Measurements from ENCODE around the gene HNF1A.
A peak's percentile ranks its signal among the peaks of the same experiment; 100 is the strongest.
"Not testable (repeated sequence)": the region's sequence is repeated elsewhere in the genome, so short reads cannot be mapped to it uniquely, and the experiment has no call there.

The HNF1A gene

GRCh38 chr12:120943482-120943881 lies 34.9 kb upstream of the HNF1A start:
- ATAC-seq (no peak), DNase-seq (no peak)
- Mint-ChIP-seq H3K27me3 (no peaks in the 10 kb centered on the region), H3K36me3 (ENCODE audit: low read depth) (no peaks in the 10 kb centered on the region), H3K27ac (no peak overlapping the region), H3K9me3 (no peaks in the 10 kb centered on the region), H3K4me3 (no peak overlapping the region), H3K4me1 (peaks cover 10% of the 10 kb centered on the region)

- DNase-seq (peak; percentile 82), ATAC-seq (peak; percentile 75)
- H3K4me3 Mint-ChIP-seq, result no peak overlapping the region
- H3K27ac Mint-ChIP-seq, result peak overlapping the region; percentile 74
- H3K36me3 Mint-ChIP-seq (ENCODE audit: low read depth), result no peaks in the 10 kb centered on the region
- peaks cover 10% of the 10 kb centered on the region for H3K4me1 Mint-ChIP-seq
- no peaks in the 10 kb centered on the region for H3K9me3 Mint-ChIP-seq
- no peaks in the 10 kb centered on the region for H3K27me3 Mint-ChIP-seq
Measured at GRCh38 chr12:120944645-120945217, 33.6 kb upstream of the HNF1A start.

- not testable (repeated sequence) for H3K4me1 Mint-ChIP-seq; H3K27ac Mint-ChIP-seq; H3K36me3 Mint-ChIP-seq (ENCODE audit: low read depth); H3K4me3 Mint-ChIP-seq; DNase-seq; ATAC-seq; H3K27me3 Mint-ChIP-seq; H3K9me3 Mint-ChIP-seq
Measured at GRCh38 chr12:120945516-120945915, 32.8 kb upstream of the HNF1A start.

- not testable (repeated sequence) for DNase-seq; ATAC-seq; H3K27ac Mint-ChIP-seq; H3K4me1 Mint-ChIP-seq; H3K27me3 Mint-ChIP-seq; H3K9me3 Mint-ChIP-seq; H3K4me3 Mint-ChIP-seq; H3K36me3 Mint-ChIP-seq (ENCODE audit: low read depth)
Measured at GRCh38 chr12:120950260-120950799, 28.0 kb upstream of the HNF1A start.

GRCh38 chr12:120950807-120951206 lies 27.5 kb upstream of the HNF1A start:
- Mint-ChIP-seq H3K36me3 (ENCODE audit: low read depth) (no peaks in the 10 kb centered on the region), H3K4me1 (peaks cover 2% of the 10 kb centered on the region), H3K27ac (peak overlapping the region; percentile 0), H3K27me3 (no peaks in the 10 kb centered on the region), H3K9me3 (no peaks in the 10 kb centered on the region), H3K4me3 (no peak overlapping the region)
- ATAC-seq, result no peak
- no peak for DNase-seq

- Mint-ChIP-seq H3K4me3 (no peak overlapping the region), H3K4me1 (peaks cover 15% of the 10 kb centered on the region), H3K9me3 (no peaks in the 10 kb centered on the region), H3K27me3 (no peaks in the 10 kb centered on the region), H3K27ac (no peak overlapping the region), H3K36me3 (ENCODE audit: low read depth) (no peaks in the 10 kb centered on the region)
- DNase-seq, result no peak
- ATAC-seq, result no peak
Measured at GRCh38 chr12:120955232-120955631, 23.1 kb upstream of the HNF1A start.

GRCh38 chr12:120956579-120957300 lies 21.6 kb upstream of the HNF1A start:
- Mint-ChIP-seq H3K4me3 (no peak overlapping the region), H3K27ac (no peak overlapping the region), H3K4me1 (peaks cover 29% of the 10 kb centered on the region), H3K9me3 (no peaks in the 10 kb centered on the region), H3K27me3 (no peaks in the 10 kb centered on the region), H3K36me3 (ENCODE audit: low read depth) (no peaks in the 10 kb centered on the region)
- ATAC-seq (no peak), DNase-seq (no peak)

DNA sequence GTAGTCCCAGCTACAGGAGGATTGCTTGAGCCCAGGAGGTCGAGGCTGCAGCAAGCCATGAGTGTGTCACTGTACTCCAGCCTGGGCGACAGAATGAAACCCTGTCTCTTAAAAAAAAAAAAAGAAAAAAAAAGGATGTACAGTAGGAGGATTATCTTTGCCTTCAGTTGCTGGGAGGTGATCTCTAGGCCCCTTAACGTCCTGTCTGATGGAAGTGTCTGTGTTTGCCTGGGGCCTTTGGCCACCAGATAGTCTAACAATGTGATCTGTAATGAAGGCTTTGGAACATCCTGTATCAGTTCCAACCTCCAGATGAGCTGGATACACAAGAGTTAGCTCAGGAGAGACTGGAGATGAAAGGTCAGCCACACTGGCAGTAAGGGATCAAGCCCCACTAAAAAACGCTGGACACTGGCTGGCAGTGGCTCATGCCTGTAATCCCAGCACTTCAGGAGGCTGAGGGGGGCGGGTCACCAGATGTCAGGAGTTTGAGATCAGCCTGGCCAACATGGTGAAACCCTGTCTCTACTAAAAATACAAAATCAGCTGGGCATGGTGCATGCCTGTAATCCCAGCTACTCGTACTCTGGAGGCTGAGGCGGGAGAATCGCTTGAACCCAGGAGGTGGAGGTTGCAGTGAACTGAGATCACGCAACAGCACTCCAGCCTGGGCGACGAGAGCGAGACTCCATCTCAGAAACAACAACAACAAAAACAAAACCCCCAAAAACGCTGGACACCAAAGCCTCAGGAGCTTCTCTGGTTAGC lies 19.0 kb upstream of the HNF1A start:
- H3K36me3 Mint-ChIP-seq (ENCODE audit: low read depth), result no peaks in the 10 kb centered on the region
- H3K27ac Mint-ChIP-seq, result peak overlapping the region; percentile 77

GRCh38 chr12:120960657-120961056 lies 17.7 kb upstream of the HNF1A start:
- Mint-ChIP-seq H3K9me3 (no peaks in the 10 kb centered on the region), H3K27me3 (no peaks in the 10 kb centered on the region), H3K4me3 (no peak overlapping the region), H3K36me3 (ENCODE audit: low read depth) (no peaks in the 10 kb centered on the region), H3K27ac (peak overlapping the region; percentile 77), H3K4me1 (peaks cover 42% of the 10 kb centered on the region)
- ATAC-seq (peak; percentile 58), DNase-seq (peak; percentile 19)

More for the DNA sequence above, 19.0 kb upstream of the HNF1A start:
- peak overlapping the region; percentile 56 for H3K4me3 Mint-ChIP-seq
- no peaks in the 10 kb centered on the region for H3K9me3 Mint-ChIP-seq
- H3K27me3 Mint-ChIP-seq, result no peaks in the 10 kb centered on the region
- H3K4me1 Mint-ChIP-seq, result peaks cover 42% of the 10 kb centered on the region
- DNase-seq (no peak), ATAC-seq (no peak)

DNA sequence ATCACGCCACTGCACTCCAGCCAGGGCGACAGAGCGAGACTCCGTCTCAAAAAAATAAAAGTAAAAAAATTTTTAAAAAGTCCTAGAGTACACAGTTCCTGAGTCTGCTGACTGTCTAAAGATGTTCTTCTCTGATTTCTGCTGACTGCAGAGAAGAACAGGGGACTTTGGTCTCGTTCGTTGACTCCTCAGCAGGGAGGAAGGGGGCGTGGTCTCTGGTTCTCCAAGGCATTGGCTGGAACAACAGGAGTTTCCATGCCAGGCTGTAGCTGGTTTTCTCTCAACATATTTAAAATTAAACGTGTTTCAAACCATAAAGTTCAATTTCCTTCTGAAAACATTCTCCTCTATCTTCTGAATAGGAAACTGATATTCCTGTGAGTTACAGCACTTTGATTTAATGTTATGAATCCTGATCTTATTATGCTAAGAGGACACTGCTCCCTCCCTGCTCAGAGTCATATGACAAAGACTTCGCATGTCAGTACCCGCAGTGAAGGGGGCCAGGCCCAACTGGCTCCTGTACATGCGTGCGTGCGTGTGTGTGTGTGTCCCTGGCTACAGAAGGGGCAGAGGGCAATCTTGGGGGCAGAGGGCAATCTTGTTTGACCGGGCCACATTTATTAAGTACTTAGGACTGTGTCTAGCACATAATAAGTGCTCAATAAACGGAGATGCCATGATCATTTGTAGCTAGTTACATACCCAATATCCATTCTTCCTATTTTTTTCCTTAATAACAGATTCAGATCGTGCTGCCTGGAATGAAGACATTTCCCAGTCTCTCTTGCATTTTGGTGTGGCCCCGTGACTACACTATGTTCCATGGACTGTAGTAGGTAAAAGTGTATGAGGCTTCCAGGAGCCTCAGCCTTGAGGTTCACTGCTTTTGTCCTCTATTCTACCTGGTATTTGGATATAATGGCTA lies 16.5 kb upstream of the HNF1A start:
- Mint-ChIP-seq H3K4me3 (no peak overlapping the region), H3K9me3 (no peaks in the 10 kb centered on the region), H3K27ac (peak overlapping the region; percentile 72), H3K4me1 (peaks cover 42% of the 10 kb centered on the region), H3K27me3 (no peaks in the 10 kb centered on the region), H3K36me3 (ENCODE audit: low read depth) (no peaks in the 10 kb centered on the region)
- no peak for DNase-seq
- no peak for ATAC-seq

DNA sequence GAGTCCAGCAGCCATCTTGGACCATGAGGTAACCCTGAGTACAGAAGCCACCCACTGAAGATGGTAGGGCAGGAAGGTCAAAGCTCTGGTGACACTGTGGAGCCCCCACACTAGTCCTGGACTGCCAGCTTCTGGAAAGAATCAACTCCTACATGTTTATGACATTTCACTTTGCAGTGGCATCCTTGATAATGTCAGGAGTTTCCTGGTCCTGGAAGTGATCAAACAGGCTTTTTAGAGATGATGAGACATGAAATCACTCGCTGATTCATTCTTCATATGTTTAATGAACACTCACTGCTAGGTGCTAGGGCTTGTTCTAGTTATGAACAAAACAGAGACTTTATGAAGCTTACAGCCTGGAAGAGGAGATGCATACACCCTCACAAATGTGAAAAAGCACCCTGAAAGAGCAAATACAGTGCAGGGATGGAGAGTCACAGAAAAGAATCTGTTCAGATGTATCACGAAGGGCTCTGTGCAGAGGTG lies 15.8 kb upstream of the HNF1A start:
- DNase-seq, result no peak
- no peak overlapping the region for H3K4me3 Mint-ChIP-seq
- H3K4me1 Mint-ChIP-seq, result peaks cover 42% of the 10 kb centered on the region
- no peaks in the 10 kb centered on the region for H3K36me3 Mint-ChIP-seq (ENCODE audit: low read depth)
- no peaks in the 10 kb centered on the region for H3K27me3 Mint-ChIP-seq
- H3K9me3 Mint-ChIP-seq, result no peaks in the 10 kb centered on the region
- H3K27ac Mint-ChIP-seq, result peak overlapping the region; percentile 72
- peak; percentile 50 for ATAC-seq

- Mint-ChIP-seq H3K27me3 (no peaks in the 10 kb centered on the region), H3K36me3 (ENCODE audit: low read depth) (no peaks in the 10 kb centered on the region), H3K27ac (no peak overlapping the region), H3K4me1 (peaks cover 37% of the 10 kb centered on the region), H3K9me3 (no peaks in the 10 kb centered on the region), H3K4me3 (no peak overlapping the region)
- DNase-seq (no peak), ATAC-seq (no peak)
Measured at GRCh38 chr12:120964298-120964697, 14.0 kb upstream of the HNF1A start.

DNA sequence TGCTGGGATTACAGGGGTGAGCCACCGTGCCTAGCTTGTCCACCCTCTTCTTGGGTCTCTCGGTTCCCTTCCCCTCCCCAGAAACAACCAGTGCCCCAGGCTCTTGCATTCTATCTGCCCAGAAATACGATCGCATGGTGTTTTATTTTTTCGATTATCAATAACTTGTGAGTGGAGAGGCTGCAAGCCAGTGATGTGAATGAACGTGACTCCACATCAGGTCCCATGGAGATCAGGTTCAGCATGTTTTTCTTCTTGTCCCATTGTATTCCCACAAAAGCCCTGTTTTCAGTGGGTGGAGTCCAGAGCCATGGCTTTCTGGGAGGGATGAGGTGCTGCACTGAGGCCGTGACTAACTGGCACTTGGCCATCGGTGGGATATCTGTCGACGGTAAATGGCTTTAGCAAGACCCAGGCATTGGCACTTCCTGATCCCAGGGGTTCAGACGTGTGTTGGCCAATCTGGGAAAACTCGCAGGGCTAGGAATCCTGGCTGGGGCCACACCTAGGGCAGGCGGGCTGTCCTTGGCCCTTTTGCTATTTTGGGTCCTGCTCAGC lies 12.7 kb upstream of the HNF1A start:
- DNase-seq, result no peak
- H3K4me1 Mint-ChIP-seq, result peaks cover 24% of the 10 kb centered on the region
- no peak overlapping the region for H3K4me3 Mint-ChIP-seq
- no peak for ATAC-seq
- H3K27me3 Mint-ChIP-seq, result no peaks in the 10 kb centered on the region
- H3K36me3 Mint-ChIP-seq (ENCODE audit: low read depth), result no peaks in the 10 kb centered on the region
- H3K27ac Mint-ChIP-seq, result no peak overlapping the region
- H3K9me3 Mint-ChIP-seq, result no peaks in the 10 kb centered on the region

GRCh38 chr12:120970310-120970709 lies 8.0 kb upstream of the HNF1A start:
- Mint-ChIP-seq H3K4me1 (peaks cover 8% of the 10 kb centered on the region), H3K27me3 (no peaks in the 10 kb centered on the region), H3K27ac (no peak overlapping the region), H3K9me3 (no peaks in the 10 kb centered on the region), H3K4me3 (no peak overlapping the region), H3K36me3 (ENCODE audit: low read depth) (no peaks in the 10 kb centered on the region)
- ATAC-seq, result peak; percentile 37
- no peak for DNase-seq
